Activated CD8-positive, alpha-beta memory T cell treated with anti-CD3 and anti-CD28 coated beads for 36 hours (primary cell): ENCODE data around the gene DACT2. TPM values are rescaled to one million over a fixed set of nuclear protein-coding genes. Genes with fewer than 3 reads are reported as not detected.
"Not testable (repeated sequence)": the region's sequence is repeated elsewhere in the genome, so short reads cannot be mapped to it uniquely, and the experiment has no call there.

Experiments used
- CTCF ChIA-PET: fragments of 350-600 bp; sonication (Branson Sonifier 250); formaldehyde crosslinking; loops from one replicate; lab custom pipeline; 2021; ENCODE audit warnings: antibody characterized with exemption; lab: Charles Lee
- POLR2A ChIA-PET: fragments of 350-600 bp; sonication (Branson Sonifier 250); formaldehyde crosslinking; loops from one replicate; lab custom pipeline; 2021; ENCODE audit warnings: antibody characterized with exemption; lab: Charles Lee
- total RNA-seq, 2 experiments: library from RNA; stranded (reverse); gene quantifications; one replicate each; pipeline ENCODE4 v1.2.3, GENCODE V29; 2021

The DACT2 gene
- total RNA-seq, 2 experiments from 2014 or later, result not detected

- ChIA-PET CTCF (no interaction called here), POLR2A (no interaction called here)
These were observed 46.9 kb downstream of the DACT2 start for GRCh38 chr6:168272415-168273325.

- CTCF ChIA-PET, result no interaction called here
- POLR2A ChIA-PET, result no interaction called here
These were observed 49.1 kb downstream of the DACT2 start for GRCh38 chr6:168270274-168271172.

- ChIA-PET POLR2A (no interaction called here), CTCF (no interaction called here)
These were observed 49.9 kb downstream of the DACT2 start for GRCh38 chr6:168269455-168270243.

GRCh38 chr6:168268755-168269154 lies 50.8 kb downstream of the DACT2 start:
- POLR2A ChIA-PET, result interaction anchor here (0.6 kb wide), 1 partner anchor 43 kb away, joined by 3 read pairs; no protein-coding TSS in a partner anchor
- CTCF ChIA-PET, result no interaction called here

GRCh38 chr6:168267779-168268178 lies 51.8 kb downstream of the DACT2 start:
- POLR2A ChIA-PET, CTCF ChIA-PET: not testable (repeated sequence)

- ChIA-PET POLR2A (no interaction called here), CTCF (no interaction called here)
These were observed 53.5 kb downstream of the DACT2 start for GRCh38 chr6:168265827-168266815.

GRCh38 chr6:168265394-168265793 lies 54.2 kb downstream of the DACT2 start:
- ChIA-PET POLR2A (no interaction called here), CTCF (no interaction called here)

- POLR2A ChIA-PET, result no interaction called here
- CTCF ChIA-PET, result no interaction called here
These were observed 54.8 kb downstream of the DACT2 start for GRCh38 chr6:168264593-168265335.

- ChIA-PET POLR2A (no interaction called here), CTCF (interaction anchor here (0.7 kb wide), 1 partner anchor 1420 kb away, joined by 3 read pairs; no protein-coding TSS in a partner anchor)
These were observed 56.1 kb downstream of the DACT2 start for GRCh38 chr6:168263351-168263905.

GRCh38 chr6:168261234-168261633 lies 58.3 kb downstream of the DACT2 start:
- CTCF ChIA-PET, result no interaction called here
- POLR2A ChIA-PET, result no interaction called here

- POLR2A ChIA-PET, result no interaction called here
- CTCF ChIA-PET, result no interaction called here
These were observed 59.1 kb downstream of the DACT2 start for GRCh38 chr6:168260420-168260987.

GRCh38 chr6:168258795-168259194 lies 60.8 kb downstream of the DACT2 start:
- CTCF ChIA-PET, result no interaction called here

GRCh38 chr6:168256940-168257339 lies 62.6 kb downstream of the DACT2 start:
- POLR2A ChIA-PET, result no interaction called here
- CTCF ChIA-PET, result no interaction called here

More at GRCh38 chr6:168258795-168259194, 60.8 kb downstream of the DACT2 start:
- POLR2A ChIA-PET, result no interaction called here
